ENCODE results near the gene TUFT1.

GRCh38 chr1:151565502-151566189 lies 25.5 kb downstream of the TUFT1 start:
- no peak for TF ChIP-seq CTCF (IDR thresholded peaks at IDR 0.05)
- no peak for TF ChIP-seq POLR2A (IDR thresholded peaks at IDR 0.05)
- no peak for TF ChIP-seq EP300 (IDR thresholded peaks at IDR 0.05)
- TF ChIP-seq POLR2AphosphoS5 (IDR thresholded peaks at IDR 0.05): no peak
